HEK293 (cell line): ENCODE measurements around the gene SNAPC5.

ENCODE experiments used
- BCL11A ChIP-seq: fragments of 450-650 bp; formaldehyde crosslinking; IDR thresholded peaks from 2 replicates; pipeline ENCODE4 v1.5.1; 2016; ENCODE audit warnings: low read depth, missing biosample characterization, missing genetic modification characterization
- GLI2 ChIP-seq: fragments of 450-650 bp; formaldehyde crosslinking; IDR thresholded peaks from 2 replicates; pipeline ENCODE4; 2017; ENCODE audit warnings: missing biosample characterization, missing genetic modification characterization, low read depth, borderline replicate concordance
- IKZF3 ChIP-seq: fragments of 450-650 bp; IDR thresholded peaks from 2 replicates; pipeline ENCODE4 v1.5.0; 2018; ENCODE audit warnings: missing biosample characterization, mild to moderate bottlenecking, missing genetic modification characterization, moderate library complexity
- KLF1 ChIP-seq: fragments of 450-650 bp; formaldehyde crosslinking; IDR thresholded peaks from 2 replicates; pipeline ENCODE4 v1.5.1; 2016; ENCODE audit warnings: missing biosample characterization, missing genetic modification characterization
- SCRT2 ChIP-seq: fragments of 450-650 bp; formaldehyde crosslinking; IDR thresholded peaks from 2 replicates; pipeline ENCODE4 v1.5.1; 2016; ENCODE audit warnings: missing biosample characterization, missing genetic modification characterization
- SP3 ChIP-seq: fragments of 450-650 bp; formaldehyde crosslinking; IDR thresholded peaks from 2 replicates; pipeline ENCODE4 v1.5.1; 2016; ENCODE audit warnings: missing biosample characterization, missing genetic modification characterization
- WT1 ChIP-seq: fragments of 450-650 bp; formaldehyde crosslinking; IDR thresholded peaks from 2 replicates; pipeline ENCODE4 v1.5.1; 2016; ENCODE audit warnings: missing biosample characterization, missing genetic modification characterization
- YY1 ChIP-seq: fragments of 450-650 bp; formaldehyde crosslinking; IDR thresholded peaks from 2 replicates; pipeline ENCODE4 v1.5.1; 2018; ENCODE audit warnings: missing biosample characterization, missing genetic modification characterization
- ZIC2 ChIP-seq: fragments of 450-650 bp; formaldehyde crosslinking; IDR thresholded peaks from 2 replicates; pipeline ENCODE4 v1.5.1; 2016; ENCODE audit warnings: missing biosample characterization, missing genetic modification characterization
- ZNF2 ChIP-seq: fragments of 450-650 bp; formaldehyde crosslinking; IDR thresholded peaks from 2 replicates; pipeline ENCODE4 v1.5.1; 2016; ENCODE audit warnings: missing biosample characterization, missing genetic modification characterization
- ZNF23 ChIP-seq: fragments of 450-650 bp; formaldehyde crosslinking; IDR thresholded peaks from 2 replicates; pipeline ENCODE4 v1.5.1; 2016; ENCODE audit warnings: missing biosample characterization, missing genetic modification characterization, borderline replicate concordance
- ZNF239 ChIP-seq: fragments of 450-650 bp; formaldehyde crosslinking; IDR thresholded peaks from 2 replicates; pipeline ENCODE4 v1.5.1; 2016; ENCODE audit warnings: missing biosample characterization, missing genetic modification characterization
- ZNF449 ChIP-seq: fragments of 450-650 bp; formaldehyde crosslinking; IDR thresholded peaks from 2 replicates; pipeline ENCODE4 v1.5.1; 2017; ENCODE audit warnings: missing biosample characterization, mild to moderate bottlenecking, missing genetic modification characterization, moderate library complexity
- ZNF48 ChIP-seq: fragments of 450-650 bp; formaldehyde crosslinking; IDR thresholded peaks from 2 replicates; pipeline ENCODE4 v1.5.1; 2016; ENCODE audit warnings: missing biosample characterization, missing genetic modification characterization
- ZNF571 ChIP-seq: fragments of 450-650 bp; formaldehyde crosslinking; IDR thresholded peaks from 2 replicates; pipeline ENCODE4 v1.5.0; 2017; ENCODE audit warnings: missing biosample characterization, missing genetic modification characterization
- ZNF843 ChIP-seq: fragments of 450-650 bp; formaldehyde crosslinking; IDR thresholded peaks from 2 replicates; pipeline ENCODE4 v1.5.1; 2016; ENCODE audit warnings: missing biosample characterization, missing genetic modification characterization
- TF ChIP-seq, protein P1 (sequence below): fragments of 450-650 bp; formaldehyde crosslinking; IDR thresholded peaks from 2 replicates; pipeline ENCODE4 v1.5.1; 2016; ENCODE audit warnings: missing biosample characterization, missing genetic modification characterization
- TF ChIP-seq, protein P2 (sequence below): fragments of 450-650 bp; formaldehyde crosslinking; IDR thresholded peaks from 2 replicates; pipeline ENCODE4 v1.5.1; 2016; ENCODE audit warnings: missing biosample characterization, missing genetic modification characterization
- TF ChIP-seq, protein P3 (sequence below): fragments of 450-650 bp; IDR thresholded peaks from 2 replicates; pipeline ENCODE4 v1.5.1; 2018; ENCODE audit warnings: missing biosample characterization, missing genetic modification characterization
- TF ChIP-seq, protein P4 (sequence below): fragments of 450-650 bp; formaldehyde crosslinking; IDR thresholded peaks from 2 replicates; pipeline ENCODE4 v1.5.1; 2016; ENCODE audit warnings: missing biosample characterization, missing genetic modification characterization
- TF ChIP-seq, protein P5 (sequence below): fragments of 450-650 bp; formaldehyde crosslinking; IDR thresholded peaks from 2 replicates; pipeline ENCODE4 v1.5.1; 2016; ENCODE audit warnings: missing biosample characterization, missing genetic modification characterization, borderline replicate concordance

The SNAPC5 gene

GRCh38 chr15:66497502-66498455, at the start of gene SNAPC5 (continued):
- TF ChIP-seq, protein P1, sequence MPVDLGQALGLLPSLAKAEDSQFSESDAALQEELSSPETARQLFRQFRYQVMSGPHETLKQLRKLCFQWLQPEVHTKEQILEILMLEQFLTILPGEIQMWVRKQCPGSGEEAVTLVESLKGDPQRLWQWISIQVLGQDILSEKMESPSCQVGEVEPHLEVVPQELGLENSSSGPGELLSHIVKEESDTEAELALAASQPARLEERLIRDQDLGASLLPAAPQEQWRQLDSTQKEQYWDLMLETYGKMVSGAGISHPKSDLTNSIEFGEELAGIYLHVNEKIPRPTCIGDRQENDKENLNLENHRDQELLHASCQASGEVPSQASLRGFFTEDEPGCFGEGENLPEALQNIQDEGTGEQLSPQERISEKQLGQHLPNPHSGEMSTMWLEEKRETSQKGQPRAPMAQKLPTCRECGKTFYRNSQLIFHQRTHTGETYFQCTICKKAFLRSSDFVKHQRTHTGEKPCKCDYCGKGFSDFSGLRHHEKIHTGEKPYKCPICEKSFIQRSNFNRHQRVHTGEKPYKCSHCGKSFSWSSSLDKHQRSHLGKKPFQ: no peak
- TF ChIP-seq ZNF23 (tag by site-specific recombination) (no peak), ZIC2 (tag by site-specific recombination) (peak; percentile 84), ZNF843 (tag by site-specific recombination) (peak; percentile 83), BCL11A (tag by site-specific recombination) (peak; percentile 89), SP3 (peak; percentile 85), ZNF2 (tag by site-specific recombination) (peak; percentile 97), KLF1 (tag by site-specific recombination) (peak; percentile 61), GLI2 (tag by site-specific recombination) (no peak), ZNF48 (tag by site-specific recombination) (no peak), IKZF3 (peak; percentile 96), ZNF449 (tag by site-specific recombination) (peak; percentile 44; the same call in 1 of the 2 replicates), YY1 (peak; percentile 75; the same call in 1 of the 2 replicates), ZNF239 (tag by site-specific recombination) (peak; percentile 37; the same call in 1 of the 2 replicates), WT1 (peak; percentile 80), SCRT2 (tag by site-specific recombination) (peak; percentile 96), ZNF571 (tag by site-specific recombination) (no peak)
- TF ChIP-seq, protein P2, sequence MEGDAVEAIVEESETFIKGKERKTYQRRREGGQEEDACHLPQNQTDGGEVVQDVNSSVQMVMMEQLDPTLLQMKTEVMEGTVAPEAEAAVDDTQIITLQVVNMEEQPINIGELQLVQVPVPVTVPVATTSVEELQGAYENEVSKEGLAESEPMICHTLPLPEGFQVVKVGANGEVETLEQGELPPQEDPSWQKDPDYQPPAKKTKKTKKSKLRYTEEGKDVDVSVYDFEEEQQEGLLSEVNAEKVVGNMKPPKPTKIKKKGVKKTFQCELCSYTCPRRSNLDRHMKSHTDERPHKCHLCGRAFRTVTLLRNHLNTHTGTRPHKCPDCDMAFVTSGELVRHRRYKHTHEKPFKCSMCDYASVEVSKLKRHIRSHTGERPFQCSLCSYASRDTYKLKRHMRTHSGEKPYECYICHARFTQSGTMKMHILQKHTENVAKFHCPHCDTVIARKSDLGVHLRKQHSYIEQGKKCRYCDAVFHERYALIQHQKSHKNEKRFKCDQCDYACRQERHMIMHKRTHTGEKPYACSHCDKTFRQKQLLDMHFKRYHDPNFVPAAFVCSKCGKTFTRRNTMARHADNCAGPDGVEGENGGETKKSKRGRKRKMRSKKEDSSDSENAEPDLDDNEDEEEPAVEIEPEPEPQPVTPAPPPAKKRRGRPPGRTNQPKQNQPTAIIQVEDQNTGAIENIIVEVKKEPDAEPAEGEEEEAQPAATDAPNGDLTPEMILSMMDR: peak; percentile 100
- TF ChIP-seq, protein P3, sequence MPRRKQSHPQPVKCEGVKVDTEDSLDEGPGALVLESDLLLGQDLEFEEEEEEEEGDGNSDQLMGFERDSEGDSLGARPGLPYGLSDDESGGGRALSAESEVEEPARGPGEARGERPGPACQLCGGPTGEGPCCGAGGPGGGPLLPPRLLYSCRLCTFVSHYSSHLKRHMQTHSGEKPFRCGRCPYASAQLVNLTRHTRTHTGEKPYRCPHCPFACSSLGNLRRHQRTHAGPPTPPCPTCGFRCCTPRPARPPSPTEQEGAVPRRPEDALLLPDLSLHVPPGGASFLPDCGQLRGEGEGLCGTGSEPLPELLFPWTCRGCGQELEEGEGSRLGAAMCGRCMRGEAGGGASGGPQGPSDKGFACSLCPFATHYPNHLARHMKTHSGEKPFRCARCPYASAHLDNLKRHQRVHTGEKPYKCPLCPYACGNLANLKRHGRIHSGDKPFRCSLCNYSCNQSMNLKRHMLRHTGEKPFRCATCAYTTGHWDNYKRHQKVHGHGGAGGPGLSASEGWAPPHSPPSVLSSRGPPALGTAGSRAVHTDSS: 0 out of 2 replicates have a peak, but pooled peaks have one; percentile 27
- TF ChIP-seq, protein P4, sequence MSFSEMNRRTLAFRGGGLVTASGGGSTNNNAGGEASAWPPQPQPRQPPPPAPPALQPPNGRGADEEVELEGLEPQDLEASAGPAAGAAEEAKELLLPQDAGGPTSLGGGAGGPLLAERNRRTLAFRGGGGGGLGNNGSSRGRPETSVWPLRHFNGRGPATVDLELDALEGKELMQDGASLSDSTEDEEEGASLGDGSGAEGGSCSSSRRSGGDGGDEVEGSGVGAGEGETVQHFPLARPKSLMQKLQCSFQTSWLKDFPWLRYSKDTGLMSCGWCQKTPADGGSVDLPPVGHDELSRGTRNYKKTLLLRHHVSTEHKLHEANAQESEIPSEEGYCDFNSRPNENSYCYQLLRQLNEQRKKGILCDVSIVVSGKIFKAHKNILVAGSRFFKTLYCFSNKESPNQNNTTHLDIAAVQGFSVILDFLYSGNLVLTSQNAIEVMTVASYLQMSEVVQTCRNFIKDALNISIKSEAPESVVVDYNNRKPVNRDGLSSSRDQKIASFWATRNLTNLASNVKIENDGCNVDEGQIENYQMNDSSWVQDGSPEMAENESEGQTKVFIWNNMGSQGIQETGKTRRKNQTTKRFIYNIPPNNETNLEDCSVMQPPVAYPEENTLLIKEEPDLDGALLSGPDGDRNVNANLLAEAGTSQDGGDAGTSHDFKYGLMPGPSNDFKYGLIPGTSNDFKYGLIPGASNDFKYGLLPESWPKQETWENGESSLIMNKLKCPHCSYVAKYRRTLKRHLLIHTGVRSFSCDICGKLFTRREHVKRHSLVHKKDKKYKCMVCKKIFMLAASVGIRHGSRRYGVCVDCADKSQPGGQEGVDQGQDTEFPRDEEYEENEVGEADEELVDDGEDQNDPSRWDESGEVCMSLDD: peak; percentile 98
- TF ChIP-seq, protein P5, sequence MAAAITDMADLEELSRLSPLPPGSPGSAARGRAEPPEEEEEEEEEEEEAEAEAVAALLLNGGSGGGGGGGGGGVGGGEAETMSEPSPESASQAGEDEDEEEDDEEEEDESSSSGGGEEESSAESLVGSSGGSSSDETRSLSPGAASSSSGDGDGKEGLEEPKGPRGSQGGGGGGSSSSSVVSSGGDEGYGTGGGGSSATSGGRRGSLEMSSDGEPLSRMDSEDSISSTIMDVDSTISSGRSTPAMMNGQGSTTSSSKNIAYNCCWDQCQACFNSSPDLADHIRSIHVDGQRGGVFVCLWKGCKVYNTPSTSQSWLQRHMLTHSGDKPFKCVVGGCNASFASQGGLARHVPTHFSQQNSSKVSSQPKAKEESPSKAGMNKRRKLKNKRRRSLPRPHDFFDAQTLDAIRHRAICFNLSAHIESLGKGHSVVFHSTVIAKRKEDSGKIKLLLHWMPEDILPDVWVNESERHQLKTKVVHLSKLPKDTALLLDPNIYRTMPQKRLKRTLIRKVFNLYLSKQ (tag by site-specific recombination): 0 out of 2 replicates have a peak, but pooled peaks have one; percentile 19
